GM21390 (cell line): ENCODE results near the gene VEPH1.
A peak's percentile ranks its signal among the peaks of the same experiment; 100 is the strongest.

Experiments used
- ATAC-seq: cut with Tn5 transposase; IDR thresholded peaks from one replicate; pipeline ENCODE4 v1.9.1; 2021; ENCODE audit not compliant: unreplicated experiment

Gene VEPH1

DNA sequence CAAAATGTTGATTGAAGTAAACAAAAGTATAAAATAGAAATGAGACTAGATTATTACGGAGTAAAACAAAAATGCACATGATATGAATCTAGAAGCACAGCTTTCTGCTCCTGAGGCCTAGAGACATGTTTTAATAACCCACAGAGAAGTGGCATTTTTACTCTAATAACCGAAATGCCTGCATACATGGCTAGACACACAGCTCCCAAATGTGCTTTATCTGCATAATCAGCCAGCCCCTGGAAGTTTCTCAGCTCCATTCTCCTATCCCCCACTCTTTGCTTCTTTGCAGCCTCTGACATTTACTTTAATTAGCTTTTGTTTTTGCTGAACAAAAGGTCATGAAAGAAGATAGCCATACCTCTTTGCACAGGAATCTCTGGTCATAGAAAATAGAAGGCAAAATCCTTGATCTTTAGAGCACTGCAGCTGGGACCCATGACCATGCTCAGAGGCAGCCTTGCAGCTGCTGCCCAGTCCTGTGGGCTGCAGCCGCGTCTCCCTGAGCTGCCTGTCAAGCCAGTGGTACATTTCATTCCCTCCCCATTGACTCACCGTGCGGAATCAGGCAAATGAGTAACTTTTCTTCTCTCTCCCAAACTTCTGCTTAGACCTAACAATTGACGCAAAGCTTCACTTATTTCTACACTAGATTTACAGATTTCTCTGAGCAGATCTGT is at the start of gene VEPH1:
VEPH1 (minus strand) TSS at position 501 of the 680 bp plus-strand sequence. CDS start 8,067 bp downstream, outside the sequence.
- ATAC-seq = no peak

- ATAC-seq = peak; percentile 65
Measured at GRCh38 chr3:157551961-157552360, 48.7 kb upstream of the VEPH1 start.

- no peak for ATAC-seq
Measured at GRCh38 chr3:157549498-157549897, 46.3 kb upstream of the VEPH1 start.

GRCh38 chr3:157544501-157545130 is 41.4 kb upstream of the VEPH1 start:
- no peak for ATAC-seq

- no peak for ATAC-seq
Measured at GRCh38 chr3:157543501-157544035, 40.4 kb upstream of the VEPH1 start.

GRCh38 chr3:157542711-157543500 is 39.7 kb upstream of the VEPH1 start:
- no peak for ATAC-seq

DNA sequence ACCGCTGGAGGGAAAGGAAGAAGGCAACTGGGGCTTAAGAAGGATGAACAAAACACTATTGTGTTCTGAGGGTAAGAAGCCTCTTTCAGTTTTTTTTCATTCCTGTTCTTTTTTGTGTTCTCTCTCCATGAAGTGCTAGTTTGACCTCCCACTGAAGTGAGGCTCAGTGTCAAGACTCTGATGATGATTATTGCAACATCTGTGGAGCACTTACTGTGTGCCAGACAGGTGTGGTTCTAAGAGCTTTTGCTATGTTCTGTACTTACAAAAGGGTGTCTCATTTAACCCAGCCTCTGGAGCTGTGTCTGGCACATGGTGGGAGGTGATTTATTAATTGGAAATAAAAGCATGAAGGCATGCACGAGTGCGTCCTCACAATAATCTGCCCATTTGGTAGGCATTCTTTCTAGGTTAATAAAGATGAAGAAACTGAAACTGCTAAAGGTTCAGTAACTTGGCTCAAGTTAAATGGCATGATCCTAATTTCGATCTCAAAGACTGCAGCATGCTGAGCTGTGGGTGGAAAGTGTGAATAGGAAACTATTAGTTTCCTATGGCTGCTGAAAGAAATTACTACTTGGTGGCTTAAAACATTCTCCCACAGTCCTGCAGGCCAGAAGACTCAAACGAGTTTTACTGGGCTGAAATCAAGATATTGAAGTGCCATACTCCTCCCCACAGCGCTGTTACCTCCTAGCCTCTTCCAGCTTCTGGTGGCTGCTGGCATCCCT is 38.5 kb upstream of the VEPH1 start:
- ATAC-seq = no peak

- ATAC-seq = no peak
Measured at GRCh38 chr3:157540656-157541055, 37.4 kb upstream of the VEPH1 start.

- no peak for ATAC-seq
Measured at GRCh38 chr3:157535667-157536066, 32.5 kb upstream of the VEPH1 start.

- ATAC-seq = no peak
Measured at GRCh38 chr3:157534725-157535161, 31.5 kb upstream of the VEPH1 start.

DNA sequence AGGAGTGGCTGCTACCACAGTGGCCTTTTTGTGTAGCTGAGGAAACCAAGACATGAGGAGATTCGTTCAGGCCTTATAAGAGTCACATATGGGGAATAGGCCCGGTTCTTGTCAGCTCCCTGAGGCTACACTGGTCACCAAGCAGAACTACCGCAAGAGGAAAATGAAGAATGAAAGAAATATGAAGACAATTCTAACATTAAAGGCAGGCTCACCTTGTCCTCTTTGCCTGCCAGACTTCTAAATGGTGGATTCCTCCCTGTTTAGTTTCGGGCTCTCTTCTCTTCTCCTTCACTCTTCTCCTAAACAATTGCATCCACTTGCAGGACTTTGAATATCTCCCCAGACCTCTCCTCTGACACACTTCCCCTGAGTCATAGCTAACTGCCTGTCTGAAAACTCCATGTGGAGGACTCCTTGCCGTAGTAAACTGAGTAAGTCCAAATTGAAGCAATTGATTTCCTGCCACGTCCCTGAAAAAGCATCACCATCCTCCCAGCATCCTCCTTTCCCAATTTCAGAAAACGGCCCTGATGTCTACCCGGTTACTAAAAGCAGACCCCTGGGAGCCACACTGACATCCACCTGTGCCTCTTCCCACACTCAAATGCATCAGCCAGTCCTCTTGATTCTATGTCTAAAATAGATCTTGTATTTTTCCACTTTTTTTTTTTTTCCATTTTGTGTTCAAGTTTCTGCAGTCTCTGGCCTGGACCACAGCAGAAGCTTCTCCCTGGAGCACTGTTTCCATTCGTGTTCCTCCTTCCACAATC is 30.3 kb upstream of the VEPH1 start:
- ATAC-seq = no peak

- ATAC-seq = peak; percentile 88
Measured at GRCh38 chr3:157532529-157533297, 29.5 kb upstream of the VEPH1 start.

GRCh38 chr3:157531771-157532170 is 28.6 kb upstream of the VEPH1 start:
- no peak for ATAC-seq

DNA sequence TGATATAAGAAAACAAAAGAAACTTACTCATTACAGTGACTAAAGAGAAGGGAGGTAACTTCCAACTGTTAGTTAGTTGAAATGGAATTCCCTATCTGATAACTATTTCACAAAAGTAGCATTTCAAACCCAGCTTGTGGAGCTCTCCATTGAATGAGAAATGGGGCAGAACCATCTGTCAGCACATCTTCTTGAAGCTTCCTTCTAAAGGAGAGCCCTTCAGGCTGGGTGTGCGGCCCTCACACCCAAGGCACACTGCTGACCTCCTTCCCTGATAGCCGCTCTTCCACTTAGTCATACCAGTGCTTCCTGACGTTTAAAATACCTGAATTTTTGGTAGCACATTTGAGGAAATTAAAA is 28.1 kb upstream of the VEPH1 start:
- ATAC-seq = no peak

DNA sequence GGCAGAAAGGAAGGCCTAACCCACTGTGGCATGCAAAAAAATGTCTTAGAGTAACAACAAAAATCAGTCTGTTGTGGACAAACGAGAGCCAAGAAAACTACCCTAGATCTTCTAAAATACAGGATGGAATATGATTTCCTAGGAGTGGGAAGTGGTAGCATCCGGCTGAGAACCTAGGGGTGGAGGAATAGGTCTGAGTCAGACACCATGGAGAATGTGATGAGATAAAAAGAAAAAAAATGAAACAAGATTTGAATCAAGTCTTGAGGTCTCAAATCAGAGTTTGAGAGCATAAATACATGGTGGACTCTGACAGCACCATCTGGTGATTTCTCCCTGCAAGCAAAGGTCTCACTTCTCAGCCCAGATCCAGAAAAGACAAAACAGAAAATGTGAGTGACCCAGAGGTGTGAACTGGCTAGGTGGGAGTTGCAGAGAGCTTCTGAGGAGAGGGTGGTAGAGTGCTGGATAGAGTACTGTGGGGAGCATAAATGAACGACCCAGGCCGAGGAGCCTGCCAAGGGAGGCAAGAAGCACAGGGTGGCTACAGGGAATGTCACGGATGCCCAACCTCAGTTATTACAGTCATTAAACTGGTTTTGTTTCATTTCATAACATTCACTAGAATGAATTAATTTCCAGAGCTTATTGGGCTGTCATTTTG is 27.6 kb upstream of the VEPH1 start:
- no peak for ATAC-seq

DNA sequence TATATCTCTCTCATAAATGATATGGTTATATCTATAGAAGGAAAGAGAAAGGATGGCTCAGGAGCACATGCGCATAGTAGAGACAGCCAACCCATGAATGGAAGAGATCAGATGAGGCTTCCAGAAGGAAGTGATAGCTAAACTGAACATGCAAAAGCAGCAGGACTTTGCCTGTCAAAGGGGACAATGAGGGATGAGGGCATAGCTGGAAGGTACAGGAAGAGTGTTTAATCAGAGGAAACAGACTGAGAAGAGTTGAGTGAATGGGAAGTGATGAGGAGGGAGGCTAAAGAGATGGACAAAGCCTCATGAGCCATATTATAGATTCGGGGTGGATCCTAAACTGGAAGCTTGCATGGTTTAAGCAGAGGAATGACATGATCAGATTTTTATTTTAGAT is 26.5 kb upstream of the VEPH1 start:
- no peak for ATAC-seq

- ATAC-seq = no peak
Measured at GRCh38 chr3:157529085-157529484, 25.9 kb upstream of the VEPH1 start.

GRCh38 chr3:157527131-157527881 is 24.1 kb upstream of the VEPH1 start:
- ATAC-seq = no peak
